Osteocyte (in vitro differentiated cells): ENCODE results near the gene ARFIP1. TPM values are rescaled to one million over a fixed set of nuclear protein-coding genes. Genes with fewer than 3 reads are reported as not detected.

Experiments
- DNase-seq: peaks from one replicate; pipeline ENCODE4 v3.0.0; 2021; ENCODE audit warnings: mixed read lengths; ENCODE audit not compliant: unreplicated experiment; ENCODE audit errors: extremely low spot score
- H3K27ac Mint-ChIP-seq: one replicate; pipeline ENCODE4 v1.8.0; 2021; ENCODE audit warnings: mild to moderate bottlenecking, mixed read lengths; ENCODE audit not compliant: unreplicated experiment
- H3K27me3 Mint-ChIP-seq: one replicate; pipeline ENCODE4 v1.8.0; 2021; ENCODE audit warnings: mixed read lengths; ENCODE audit not compliant: unreplicated experiment
- H3K36me3 Mint-ChIP-seq: one replicate; pipeline ENCODE4 v1.8.0; 2021; ENCODE audit warnings: mixed read lengths; ENCODE audit not compliant: unreplicated experiment
- H3K4me1 Mint-ChIP-seq: one replicate; pipeline ENCODE4 v1.8.0; 2021; ENCODE audit warnings: mixed read lengths; ENCODE audit not compliant: unreplicated experiment
- H3K4me3 Mint-ChIP-seq: one replicate; pipeline ENCODE4 v1.8.0; 2021; ENCODE audit warnings: mild to moderate bottlenecking, moderate library complexity, mixed read lengths; ENCODE audit not compliant: unreplicated experiment
- H3K9me3 Mint-ChIP-seq: one replicate; pipeline ENCODE4 v1.8.0; 2021; ENCODE audit warnings: mixed read lengths; ENCODE audit not compliant: unreplicated experiment
- total RNA-seq: library from RNA; stranded (reverse); gene quantifications from 2 replicates; pipeline ENCODE4 v1.2.1, GENCODE V29; 2021
- TF ChIP-seq, protein P1 (sequence below): fragments of 200-600 bp; sonication (generic); IDR thresholded peaks from 2 replicates; pipeline ENCODE4 v1.5.0; 2021; ENCODE audit warnings: antibody characterized with exemption, mild to moderate bottlenecking, moderate library complexity

The ARFIP1 gene
- total RNA-seq, 1 donor from 2014 or later = 41.9 TPM

DNA sequence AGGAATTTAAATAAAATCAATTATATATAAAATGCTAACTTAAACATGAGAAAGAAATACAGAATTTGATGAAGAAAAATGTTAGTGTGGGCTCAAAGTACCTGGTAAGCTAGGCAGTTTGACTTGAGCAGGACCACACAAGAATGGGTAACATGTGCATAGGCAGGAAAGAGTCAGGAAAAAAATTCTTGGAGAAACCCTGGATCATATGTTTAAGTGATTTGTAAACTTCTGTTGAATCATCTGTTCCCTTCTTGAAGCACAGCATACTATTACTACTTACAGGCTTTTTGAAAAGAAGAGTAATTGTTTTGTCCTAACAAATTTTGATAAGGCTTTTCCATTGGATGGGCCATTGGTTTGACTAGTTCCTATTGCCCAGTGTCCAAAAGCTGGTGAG lies 118.9 kb downstream of the ARFIP1 start:
- Mint-ChIP-seq H3K4me3 (no peak overlapping the region), H3K36me3 (peaks cover 8% of the 10 kb centered on the region), H3K27ac (no peak overlapping the region), H3K27me3 (no peaks in the 10 kb centered on the region), H3K4me1 (peaks cover 13% of the 10 kb centered on the region), H3K9me3 (no peaks in the 10 kb centered on the region)
- no peak for DNase-seq
- TF ChIP-seq, protein P1, sequence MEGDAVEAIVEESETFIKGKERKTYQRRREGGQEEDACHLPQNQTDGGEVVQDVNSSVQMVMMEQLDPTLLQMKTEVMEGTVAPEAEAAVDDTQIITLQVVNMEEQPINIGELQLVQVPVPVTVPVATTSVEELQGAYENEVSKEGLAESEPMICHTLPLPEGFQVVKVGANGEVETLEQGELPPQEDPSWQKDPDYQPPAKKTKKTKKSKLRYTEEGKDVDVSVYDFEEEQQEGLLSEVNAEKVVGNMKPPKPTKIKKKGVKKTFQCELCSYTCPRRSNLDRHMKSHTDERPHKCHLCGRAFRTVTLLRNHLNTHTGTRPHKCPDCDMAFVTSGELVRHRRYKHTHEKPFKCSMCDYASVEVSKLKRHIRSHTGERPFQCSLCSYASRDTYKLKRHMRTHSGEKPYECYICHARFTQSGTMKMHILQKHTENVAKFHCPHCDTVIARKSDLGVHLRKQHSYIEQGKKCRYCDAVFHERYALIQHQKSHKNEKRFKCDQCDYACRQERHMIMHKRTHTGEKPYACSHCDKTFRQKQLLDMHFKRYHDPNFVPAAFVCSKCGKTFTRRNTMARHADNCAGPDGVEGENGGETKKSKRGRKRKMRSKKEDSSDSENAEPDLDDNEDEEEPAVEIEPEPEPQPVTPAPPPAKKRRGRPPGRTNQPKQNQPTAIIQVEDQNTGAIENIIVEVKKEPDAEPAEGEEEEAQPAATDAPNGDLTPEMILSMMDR = no peak

DNA sequence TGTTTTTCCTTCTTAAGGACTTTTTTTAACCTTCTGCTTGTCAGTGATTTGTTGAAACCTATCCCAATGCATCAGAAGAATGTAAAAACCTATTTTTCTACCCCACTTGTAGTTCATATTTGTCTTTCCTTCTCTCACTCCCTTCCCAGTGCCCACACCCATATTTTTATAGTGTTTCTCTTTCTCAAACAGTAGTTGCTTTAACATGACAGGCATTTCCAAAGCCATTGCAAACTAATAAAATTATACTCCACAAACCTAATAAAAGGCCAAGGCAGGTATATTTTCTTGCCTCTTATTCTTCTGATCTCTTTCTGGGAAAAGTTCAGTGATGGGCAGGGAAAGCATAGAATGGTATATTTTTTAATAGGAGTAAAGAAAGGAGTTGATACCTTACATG lies 120.6 kb downstream of the ARFIP1 start:
- Mint-ChIP-seq H3K27me3 (no peaks in the 10 kb centered on the region), H3K4me3 (no peak overlapping the region), H3K4me1 (peaks cover 5% of the 10 kb centered on the region), H3K36me3 (peaks cover 14% of the 10 kb centered on the region), H3K9me3 (peaks cover 3% of the 10 kb centered on the region), H3K27ac (no peak overlapping the region)
- TF ChIP-seq, protein P1 = no peak
- no peak for DNase-seq

- Mint-ChIP-seq H3K4me1 (peaks cover 5% of the 10 kb centered on the region), H3K4me3 (no peak overlapping the region), H3K27ac (no peak overlapping the region), H3K36me3 (peaks cover 16% of the 10 kb centered on the region), H3K9me3 (peaks cover 3% of the 10 kb centered on the region), H3K27me3 (no peaks in the 10 kb centered on the region)
- no peak for DNase-seq
- TF ChIP-seq, protein P1 = no peak
These were observed 121.5 kb downstream of the ARFIP1 start for GRCh38 chr4:152901205-152901604.

DNA sequence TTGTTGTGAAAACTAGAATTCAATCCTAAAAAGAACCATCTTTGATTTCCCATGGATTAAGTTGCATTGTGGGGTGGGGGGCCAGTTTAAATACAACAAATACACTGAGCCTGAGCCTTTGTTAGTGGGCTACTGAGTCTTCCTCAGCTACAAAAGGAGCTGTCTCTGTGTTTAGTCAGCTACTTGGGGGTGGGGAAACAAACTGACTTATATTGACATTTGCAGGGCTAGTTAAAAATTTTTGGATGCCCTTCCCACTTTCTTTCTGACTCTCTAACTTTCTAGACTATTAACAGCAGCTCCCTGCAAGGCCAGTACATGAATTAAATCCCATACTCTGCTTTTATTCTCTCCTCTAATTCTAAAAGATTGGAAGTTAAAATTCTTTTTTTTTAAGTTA lies 123.9 kb downstream of the ARFIP1 start:
- no peak overlapping the region for H3K27ac Mint-ChIP-seq
- TF ChIP-seq, protein P1 = no peak

DNA sequence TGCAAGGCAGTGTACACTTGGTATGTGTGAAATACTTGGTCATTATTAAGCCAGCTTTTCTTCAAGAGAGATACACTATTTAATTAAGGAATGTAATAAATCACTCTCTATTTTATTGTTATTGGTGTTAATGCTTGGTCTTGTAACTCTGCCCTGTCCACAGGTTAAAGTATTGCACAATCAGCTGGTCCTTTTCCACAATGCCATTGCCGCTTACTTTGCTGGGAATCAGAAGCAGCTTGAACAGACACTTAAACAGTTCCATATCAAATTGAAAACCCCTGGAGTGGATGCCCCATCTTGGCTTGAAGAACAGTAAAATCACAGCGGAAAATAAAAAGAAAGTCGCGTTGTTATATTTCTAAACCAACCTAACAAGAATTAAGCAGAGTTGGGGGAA lies 130.1 kb downstream of the ARFIP1 start:
- TF ChIP-seq, protein P1 = no peak
- H3K4me1 Mint-ChIP-seq = no peaks in the 10 kb centered on the region
- no peak for DNase-seq
- H3K4me3 Mint-ChIP-seq = no peak overlapping the region
- H3K27ac Mint-ChIP-seq = no peak overlapping the region
- no peaks in the 10 kb centered on the region for H3K27me3 Mint-ChIP-seq
- peaks cover 24% of the 10 kb centered on the region for H3K36me3 Mint-ChIP-seq
- no peaks in the 10 kb centered on the region for H3K9me3 Mint-ChIP-seq

More for the DNA sequence above, 123.9 kb downstream of the ARFIP1 start:
- peaks cover 23% of the 10 kb centered on the region for H3K36me3 Mint-ChIP-seq
- H3K27me3 Mint-ChIP-seq = no peaks in the 10 kb centered on the region
- H3K4me1 Mint-ChIP-seq = peaks cover 5% of the 10 kb centered on the region
- no peak for DNase-seq
- H3K4me3 Mint-ChIP-seq = no peak overlapping the region
- H3K9me3 Mint-ChIP-seq = peaks cover 3% of the 10 kb centered on the region
